AG09309 (cell line): ENCODE measurements around the gene METTL25.

ENCODE experiments used
- DNase-seq: peaks from one replicate; pipeline ENCODE4 v3.0.0-alpha.2; 2010; ENCODE audit warnings: low read depth
- H3K4me3 ChIP-seq: 2 replicates; pipeline ENCODE4 v1.5.1; 2011; ENCODE audit warnings: mild to moderate bottlenecking, low read depth, low read length, moderate library complexity; ENCODE audit not compliant: control insufficient read depth
- CTCF ChIP-seq: IDR thresholded peaks from 2 replicates; pipeline ENCODE4 v1.5.1; 2011; ENCODE audit warnings: mild to moderate bottlenecking, low read depth, low read length, inconsistent platforms; ENCODE audit not compliant: insufficient read depth, control insufficient read depth; ENCODE audit errors: missing control alignments

The METTL25 gene

GRCh38 chr12:82358200-82359114 lies at the start of gene METTL25, which contains the start of gene CCDC59:
METTL25 (plus strand) TSS chr12:82358529; CDS start chr12:82358566, 37 bp downstream.
CCDC59 (minus strand) TSS chr12:82358387; CDS start chr12:82358376, 11 bp downstream.
- peak; percentile 97 for DNase-seq
- TF ChIP-seq CTCF: peak; percentile 91
- H3K4me3 ChIP-seq: peak within 1 kb of the TSS; percentile 79

GRCh38 chr12:82314406-82314892 lies 43.9 kb upstream of the METTL25 start:
- H3K4me3 ChIP-seq: no peak overlapping the region
- TF ChIP-seq CTCF: no peak
- DNase-seq: no peak

- TF ChIP-seq CTCF: no peak
- H3K4me3 ChIP-seq: no peak overlapping the region
- no peak for DNase-seq
Measured at GRCh38 chr12:82319276-82319675, 39.1 kb upstream of the METTL25 start.

GRCh38 chr12:82325540-82326336 lies 32.6 kb upstream of the METTL25 start:
- TF ChIP-seq CTCF: no peak
- no peak for DNase-seq
- no peak overlapping the region for H3K4me3 ChIP-seq

GRCh38 chr12:82326905-82327503 lies 31.3 kb upstream of the METTL25 start:
- H3K4me3 ChIP-seq: no peak overlapping the region
- peak; percentile 2 for DNase-seq
- peak; percentile 44 for TF ChIP-seq CTCF

DNA sequence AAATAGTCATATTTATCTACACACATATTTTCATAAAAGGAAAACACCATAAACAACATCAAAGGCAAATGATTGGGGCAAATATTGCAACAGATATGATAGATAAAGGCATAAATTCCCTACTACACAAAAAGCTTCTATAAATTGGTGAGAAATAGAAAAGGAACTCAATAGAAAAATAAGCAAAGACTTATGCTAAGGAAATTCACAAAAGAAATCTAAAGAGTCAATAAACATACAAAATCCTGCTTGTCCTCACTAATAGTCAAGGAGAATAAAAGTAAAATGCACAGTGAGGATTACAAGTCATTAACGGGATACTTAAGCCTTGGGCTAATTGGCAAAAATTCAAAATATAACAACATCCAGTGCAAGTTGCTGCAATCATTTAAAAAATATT lies 30.5 kb upstream of the METTL25 start:
- no peak for TF ChIP-seq CTCF
- no peak overlapping the region for H3K4me3 ChIP-seq
- DNase-seq: no peak
